Activated naive CD4-positive, alpha-beta T cell treated with anti-CD3 and anti-CD28 coated beads, Interleukin-2, amount 10 ng/mL, durations not matched to agents 7 days and 5 days (primary cell): ENCODE measurements around the gene REN.

ENCODE experiments used
- CTCF ChIA-PET: fragments of 350-600 bp; sonication (Branson Sonifier 250); formaldehyde crosslinking; loops from one replicate; lab custom pipeline; 2021; ENCODE audit warnings: antibody characterized with exemption; lab: Charles Lee
- DNase-seq: peaks from one replicate; pipeline ENCODE4 v3.0.0-alpha.2; 2020
- H3K27ac Mint-ChIP-seq: one replicate; pipeline ENCODE4 v1.8.0; 2021; ENCODE audit warnings: mild to moderate bottlenecking, moderate library complexity, mixed read lengths
- H3K27me3 Mint-ChIP-seq: one replicate; pipeline ENCODE4 v1.8.0; 2021; ENCODE audit warnings: mild to moderate bottlenecking, mixed read lengths
- H3K36me3 Mint-ChIP-seq: one replicate; pipeline ENCODE4 v1.8.0; 2021; ENCODE audit warnings: mixed read lengths
- H3K4me1 Mint-ChIP-seq: one replicate; pipeline ENCODE4 v1.8.0; 2021; ENCODE audit warnings: mixed read lengths
- H3K4me3 Mint-ChIP-seq: one replicate; pipeline ENCODE4 v1.8.0; 2021; ENCODE audit warnings: mild to moderate bottlenecking, moderate library complexity, mixed read lengths
- H3K9me3 Mint-ChIP-seq: one replicate; pipeline ENCODE4 v1.8.0; 2021; ENCODE audit warnings: mixed read lengths

Gene REN

GRCh38 chr1:204145033-204145504, 21.1 kb downstream of the REN start:
- no peaks in the 10 kb centered on the region for H3K36me3 Mint-ChIP-seq
- no peaks in the 10 kb centered on the region for H3K9me3 Mint-ChIP-seq
- peaks cover 16% of the 10 kb centered on the region for H3K27me3 Mint-ChIP-seq
- no peak overlapping the region for H3K27ac Mint-ChIP-seq
- DNase-seq, result no peak
- CTCF ChIA-PET, result interaction anchor here (0.8 to 1.7 kb wide), 2 partner anchors 16 to 18 kb away, joined by 3 to 7 read pairs; no protein-coding TSS in a partner anchor
- no peaks in the 10 kb centered on the region for H3K4me1 Mint-ChIP-seq
- H3K4me3 Mint-ChIP-seq, result no peak overlapping the region

- Mint-ChIP-seq H3K4me1 (no peaks in the 10 kb centered on the region), H3K4me3 (no peak overlapping the region), H3K27me3 (no peaks in the 10 kb centered on the region), H3K36me3 (no peaks in the 10 kb centered on the region), H3K9me3 (no peaks in the 10 kb centered on the region), H3K27ac (no peak overlapping the region)
- DNase-seq, result no peak
- CTCF ChIA-PET, result no interaction called here
Measured at GRCh38 chr1:204143276-204144041, 22.7 kb downstream of the REN start.

GRCh38 chr1:204142032-204142974, 23.8 kb downstream of the REN start:
- CTCF ChIA-PET, result no interaction called here
- no peak overlapping the region for H3K4me3 Mint-ChIP-seq
- no peaks in the 10 kb centered on the region for H3K36me3 Mint-ChIP-seq
- H3K9me3 Mint-ChIP-seq, result no peaks in the 10 kb centered on the region
- no peak for DNase-seq
- no peaks in the 10 kb centered on the region for H3K4me1 Mint-ChIP-seq
- no peaks in the 10 kb centered on the region for H3K27me3 Mint-ChIP-seq
- H3K27ac Mint-ChIP-seq, result no peak overlapping the region

- Mint-ChIP-seq H3K27me3 (no peaks in the 10 kb centered on the region), H3K9me3 (no peaks in the 10 kb centered on the region), H3K36me3 (no peaks in the 10 kb centered on the region), H3K4me1 (no peaks in the 10 kb centered on the region), H3K27ac (no peak overlapping the region), H3K4me3 (no peak overlapping the region)
- CTCF ChIA-PET, result interaction anchor here (1.5 to 2.4 kb wide), 2 partner anchors 12 to 223 kb away, joined by 5 to 13 read pairs; no protein-coding TSS in a partner anchor
- DNase-seq, result no peak
Measured at GRCh38 chr1:204141131-204141530, 25.0 kb downstream of the REN start.

GRCh38 chr1:204139952-204140351, 26.2 kb downstream of the REN start:
- no peaks in the 10 kb centered on the region for H3K27me3 Mint-ChIP-seq
- DNase-seq, result no peak
- no peak overlapping the region for H3K4me3 Mint-ChIP-seq
- no peaks in the 10 kb centered on the region for H3K9me3 Mint-ChIP-seq
- no peak overlapping the region for H3K27ac Mint-ChIP-seq
- CTCF ChIA-PET, result interaction anchor here (1.2 to 2.4 kb wide), 4 partner anchors 11 to 268 kb away, joined by 3 to 13 read pairs (median 4); no protein-coding TSS in a partner anchor
- no peaks in the 10 kb centered on the region for H3K36me3 Mint-ChIP-seq
- H3K4me1 Mint-ChIP-seq, result no peaks in the 10 kb centered on the region

- no peaks in the 10 kb centered on the region for H3K36me3 Mint-ChIP-seq
- no peak overlapping the region for H3K27ac Mint-ChIP-seq
- no peak overlapping the region for H3K4me3 Mint-ChIP-seq
- DNase-seq, result no peak
- no peaks in the 10 kb centered on the region for H3K4me1 Mint-ChIP-seq
- no peaks in the 10 kb centered on the region for H3K9me3 Mint-ChIP-seq
- CTCF ChIA-PET, result interaction anchor here (0.6 to 2.4 kb wide), 5 partner anchors 10 to 568 kb away, joined by 3 to 13 read pairs (median 3); no protein-coding TSS in a partner anchor
- H3K27me3 Mint-ChIP-seq, result peaks cover 4% of the 10 kb centered on the region
Measured at GRCh38 chr1:204139088-204139487, 27.0 kb downstream of the REN start.

GRCh38 chr1:204136814-204137213, 29.3 kb downstream of the REN start:
- no peak for DNase-seq
- Mint-ChIP-seq H3K27ac (no peak overlapping the region), H3K4me3 (no peak overlapping the region), H3K4me1 (no peaks in the 10 kb centered on the region), H3K9me3 (no peaks in the 10 kb centered on the region), H3K36me3 (no peaks in the 10 kb centered on the region), H3K27me3 (peaks cover 4% of the 10 kb centered on the region)
- CTCF ChIA-PET, result interaction anchor here (1.2 to 3.4 kb wide), 2 partner anchors 9 to 26 kb away, joined by 3 to 15 read pairs; no protein-coding TSS in a partner anchor

GRCh38 chr1:204134103-204134502, 32.0 kb downstream of the REN start:
- Mint-ChIP-seq H3K36me3 (no peaks in the 10 kb centered on the region), H3K27ac (no peak overlapping the region)

GRCh38 chr1:204132718-204133117, 33.4 kb downstream of the REN start:
- H3K36me3 Mint-ChIP-seq, result no peaks in the 10 kb centered on the region
- no peak overlapping the region for H3K4me3 Mint-ChIP-seq
- H3K9me3 Mint-ChIP-seq, result no peaks in the 10 kb centered on the region
- H3K27me3 Mint-ChIP-seq, result peaks cover 12% of the 10 kb centered on the region
- CTCF ChIA-PET, result interaction anchor here (1.0 to 1.5 kb wide), 2 partner anchors 262 to 272 kb away, joined by 3 to 5 read pairs; no protein-coding TSS in a partner anchor
- DNase-seq, result no peak
- H3K4me1 Mint-ChIP-seq, result peaks cover 5% of the 10 kb centered on the region
- H3K27ac Mint-ChIP-seq, result no peak overlapping the region

More at GRCh38 chr1:204134103-204134502, 32.0 kb downstream of the REN start:
- peaks cover 3% of the 10 kb centered on the region for H3K4me1 Mint-ChIP-seq
- CTCF ChIA-PET, result no interaction called here
- H3K4me3 Mint-ChIP-seq, result no peak overlapping the region
- peaks cover 8% of the 10 kb centered on the region for H3K27me3 Mint-ChIP-seq
- no peaks in the 10 kb centered on the region for H3K9me3 Mint-ChIP-seq
- DNase-seq, result no peak

GRCh38 chr1:204131978-204132377, 34.2 kb downstream of the REN start:
- H3K27ac Mint-ChIP-seq, result no peak overlapping the region
- CTCF ChIA-PET, result interaction anchor here (1.0 to 1.5 kb wide), 2 partner anchors 261 to 272 kb away, joined by 3 to 5 read pairs; no protein-coding TSS in a partner anchor
- H3K4me3 Mint-ChIP-seq, result no peak overlapping the region
- H3K27me3 Mint-ChIP-seq, result peaks cover 12% of the 10 kb centered on the region
- no peak for DNase-seq
- peaks cover 5% of the 10 kb centered on the region for H3K4me1 Mint-ChIP-seq
- H3K36me3 Mint-ChIP-seq, result no peaks in the 10 kb centered on the region
- H3K9me3 Mint-ChIP-seq, result no peaks in the 10 kb centered on the region

- H3K27ac Mint-ChIP-seq, result no peak overlapping the region
- H3K27me3 Mint-ChIP-seq, result peaks cover 12% of the 10 kb centered on the region
- no peak for DNase-seq
- no peaks in the 10 kb centered on the region for H3K36me3 Mint-ChIP-seq
- CTCF ChIA-PET, result interaction anchor here (1.0 to 4.5 kb wide), 5 partner anchors 11 to 271 kb away, joined by 3 to 61 read pairs (median 9); partner anchors contain the start of gene SNRPE
- H3K4me3 Mint-ChIP-seq, result no peak overlapping the region
- peaks cover 5% of the 10 kb centered on the region for H3K4me1 Mint-ChIP-seq
- H3K9me3 Mint-ChIP-seq, result no peaks in the 10 kb centered on the region
Measured at GRCh38 chr1:204130981-204131892, 34.9 kb downstream of the REN start.

- no peak overlapping the region for H3K4me3 Mint-ChIP-seq
- CTCF ChIA-PET, result interaction anchor here (2.0 to 4.5 kb wide), 5 partner anchors 10 to 863 kb away, joined by 4 to 61 read pairs (median 13); partner anchors contain the start of gene SNRPE
- no peak overlapping the region for H3K27ac Mint-ChIP-seq
- H3K36me3 Mint-ChIP-seq, result no peaks in the 10 kb centered on the region
- peaks cover 12% of the 10 kb centered on the region for H3K27me3 Mint-ChIP-seq
- peaks cover 5% of the 10 kb centered on the region for H3K4me1 Mint-ChIP-seq
- no peak for DNase-seq
- no peaks in the 10 kb centered on the region for H3K9me3 Mint-ChIP-seq
Measured at GRCh38 chr1:204130178-204130577, 36.0 kb downstream of the REN start.
